Measurements from ENCODE around the gene LDLRAD1.
"Not testable (repeated sequence)": the region's sequence is repeated elsewhere in the genome, so short reads cannot be mapped to it uniquely, and the experiment has no call there.

LDLRAD1 gene

GRCh38 chr1:54017979-54018378 lies at the start of gene LDLRAD1:
Gene LDLRAD1 (minus strand): TSS chr1:54018186. CDS start chr1:54018112, 74 bp downstream.
- no peak for DNase-seq

GRCh38 chr1:54064299-54064698 lies 46.3 kb upstream of the LDLRAD1 start:
- DNase-seq: no peak

GRCh38 chr1:54054438-54054749 lies 36.4 kb upstream of the LDLRAD1 start:
- no peak for DNase-seq

- DNase-seq: no peak
Measured at GRCh38 chr1:54053745-54054437, 35.9 kb upstream of the LDLRAD1 start.

GRCh38 chr1:54052934-54053744 lies 35.2 kb upstream of the LDLRAD1 start, which contains the start of the genes TCEANC2 and TMEM59:
Gene TCEANC2 (plus strand): TSS chr1:54053608. CDS start chr1:54054423, 815 bp downstream.
Gene TMEM59 (minus strand): TSS chr1:54053204. CDS start chr1:54053188, 16 bp downstream.
- DNase-seq: peak; percentile 94

GRCh38 chr1:54052431-54052933 lies 34.5 kb upstream of the LDLRAD1 start:
- DNase-seq: no peak

- no peak for DNase-seq
Measured at GRCh38 chr1:54051933-54052430, 34.0 kb upstream of the LDLRAD1 start.

- not testable (repeated sequence) for DNase-seq
Measured at GRCh38 chr1:54050435-54050834, 32.4 kb upstream of the LDLRAD1 start.

GRCh38 chr1:54047384-54048305 lies 29.7 kb upstream of the LDLRAD1 start:
- no peak for DNase-seq

GRCh38 chr1:54046671-54047383 lies 28.8 kb upstream of the LDLRAD1 start:
- no peak for DNase-seq

GRCh38 chr1:54045496-54045895 lies 27.5 kb upstream of the LDLRAD1 start:
- no peak for DNase-seq

GRCh38 chr1:54041806-54042205 lies 23.8 kb upstream of the LDLRAD1 start:
- no peak for DNase-seq

GRCh38 chr1:54037476-54037875 lies 19.5 kb upstream of the LDLRAD1 start:
- no peak for DNase-seq

- no peak for DNase-seq
Measured at GRCh38 chr1:54028306-54029251, 10.6 kb upstream of the LDLRAD1 start.

GRCh38 chr1:54027848-54028247 lies 9.9 kb upstream of the LDLRAD1 start:
- no peak for DNase-seq

- DNase-seq: not testable (repeated sequence)
Measured at GRCh38 chr1:54024811-54025210, 6.8 kb upstream of the LDLRAD1 start.

- DNase-seq: no peak
Measured at GRCh38 chr1:54024358-54024757, 6.4 kb upstream of the LDLRAD1 start.

GRCh38 chr1:54019562-54020176 lies 1.7 kb upstream of the LDLRAD1 start:
- not testable (repeated sequence) for DNase-seq

GRCh38 chr1:54018635-54019034 lies 649 bp upstream of the LDLRAD1 start:
- no peak for DNase-seq
